ENCODE measurements around the gene GFOD1. TPM values are rescaled to one million over a fixed set of nuclear protein-coding genes. Genes with fewer than 3 reads are reported as not detected.
"Not testable (repeated sequence)": the region's sequence is repeated elsewhere in the genome, so short reads cannot be mapped to it uniquely, and the experiment has no call there.

Gene GFOD1
- total RNA-seq, 1 donor from 2014 or later = 2.8 TPM

DNA sequence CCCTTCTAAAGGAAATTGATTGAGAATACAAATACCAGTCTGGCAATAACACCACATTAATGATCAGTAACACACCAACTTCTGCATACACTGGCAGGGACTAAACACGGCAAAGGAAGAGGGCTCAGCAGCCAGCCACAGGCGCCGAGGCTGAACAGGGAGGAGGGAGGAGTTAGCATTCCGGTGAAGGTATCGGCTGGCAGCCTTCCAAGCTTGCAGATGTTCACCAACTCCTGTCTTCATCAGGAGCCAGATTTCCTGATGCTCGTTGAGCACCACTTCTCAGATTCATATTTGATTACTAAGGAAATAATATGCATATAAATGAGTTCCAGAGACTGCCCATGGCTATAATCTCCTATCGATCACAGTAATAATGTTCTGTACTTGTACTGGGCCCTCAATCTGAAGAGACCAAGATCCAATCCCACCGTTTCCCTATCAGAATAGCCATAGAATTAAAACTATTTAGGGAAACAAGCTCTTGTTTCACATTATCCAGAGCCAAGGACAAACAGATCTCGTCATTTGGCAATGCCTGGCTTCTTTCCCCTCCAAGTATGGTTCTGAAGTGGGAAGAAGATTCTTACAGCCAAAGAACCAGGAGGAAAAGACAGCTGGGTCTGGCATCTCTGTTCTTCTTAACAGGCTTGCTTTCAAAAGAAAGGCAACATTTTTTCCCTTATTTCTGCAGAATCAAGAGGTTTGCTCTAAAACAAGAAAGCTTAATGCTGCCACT lies 42.2 kb downstream of the GFOD1 start:
- no peak for DNase-seq (ENCODE audit: low read depth)

DNA sequence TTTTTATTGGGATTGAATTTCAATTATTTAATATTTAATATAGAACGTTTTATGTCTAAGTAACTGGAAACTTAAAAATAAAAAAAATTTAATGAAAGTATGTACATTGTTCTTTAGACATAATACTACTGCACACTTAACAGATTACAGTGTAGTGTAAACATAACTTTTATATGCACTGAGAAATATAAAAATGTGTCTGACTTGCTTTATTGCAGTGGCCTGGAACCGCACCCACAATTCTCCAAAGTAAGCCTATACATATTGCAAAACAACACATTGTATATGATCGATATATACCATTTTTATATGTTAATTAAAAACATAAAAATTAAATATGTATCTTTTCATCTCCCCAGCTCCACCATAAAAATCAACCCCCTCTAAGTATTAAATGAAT lies 42.8 kb downstream of the GFOD1 start:
- DNase-seq (ENCODE audit: low read depth) = no peak

DNA sequence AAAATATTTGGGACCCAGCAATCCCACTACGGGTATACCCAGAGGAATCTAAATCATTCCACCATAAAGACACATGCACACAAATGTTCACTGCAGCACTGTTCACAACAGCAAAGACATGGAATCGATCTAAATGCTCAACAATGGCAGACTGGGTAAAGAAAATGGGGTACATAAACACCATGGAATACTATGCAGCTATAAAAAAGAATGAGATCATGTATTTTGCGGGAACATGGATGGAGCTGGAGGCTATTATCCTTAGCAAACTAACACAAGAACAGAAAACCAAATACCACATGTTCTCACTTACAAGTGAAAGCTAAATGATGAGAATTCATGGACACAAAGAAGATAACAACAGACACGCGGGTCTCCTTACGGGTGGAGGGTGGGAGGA lies 43.4 kb downstream of the GFOD1 start:
- not testable (repeated sequence) for DNase-seq (ENCODE audit: low read depth)

GRCh38 chr6:13441778-13442177 lies 45.6 kb downstream of the GFOD1 start:
- no peak for DNase-seq (ENCODE audit: low read depth)

DNA sequence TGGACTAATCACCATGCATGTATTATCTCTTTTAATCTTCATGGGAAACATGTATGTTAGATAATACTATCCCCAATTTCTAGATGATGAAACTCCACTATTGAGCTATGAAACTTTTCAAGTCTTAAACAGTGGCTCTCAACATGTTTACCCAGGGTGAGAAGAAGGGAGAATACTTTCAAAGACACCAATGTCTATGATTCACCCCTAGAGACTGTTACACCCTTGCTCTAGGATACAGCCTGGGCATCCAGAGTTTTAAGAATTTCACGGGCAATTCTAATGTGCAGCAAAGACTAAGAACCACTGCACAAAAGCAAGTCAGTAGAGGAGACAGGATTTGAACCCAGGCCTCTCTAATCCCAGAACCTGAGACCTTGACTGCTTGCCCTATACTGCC lies 47.8 kb downstream of the GFOD1 start:
- DNase-seq (ENCODE audit: low read depth) = no peak

GRCh38 chr6:13438126-13438525 lies 49.3 kb downstream of the GFOD1 start:
- DNase-seq (ENCODE audit: low read depth) = no peak

DNA sequence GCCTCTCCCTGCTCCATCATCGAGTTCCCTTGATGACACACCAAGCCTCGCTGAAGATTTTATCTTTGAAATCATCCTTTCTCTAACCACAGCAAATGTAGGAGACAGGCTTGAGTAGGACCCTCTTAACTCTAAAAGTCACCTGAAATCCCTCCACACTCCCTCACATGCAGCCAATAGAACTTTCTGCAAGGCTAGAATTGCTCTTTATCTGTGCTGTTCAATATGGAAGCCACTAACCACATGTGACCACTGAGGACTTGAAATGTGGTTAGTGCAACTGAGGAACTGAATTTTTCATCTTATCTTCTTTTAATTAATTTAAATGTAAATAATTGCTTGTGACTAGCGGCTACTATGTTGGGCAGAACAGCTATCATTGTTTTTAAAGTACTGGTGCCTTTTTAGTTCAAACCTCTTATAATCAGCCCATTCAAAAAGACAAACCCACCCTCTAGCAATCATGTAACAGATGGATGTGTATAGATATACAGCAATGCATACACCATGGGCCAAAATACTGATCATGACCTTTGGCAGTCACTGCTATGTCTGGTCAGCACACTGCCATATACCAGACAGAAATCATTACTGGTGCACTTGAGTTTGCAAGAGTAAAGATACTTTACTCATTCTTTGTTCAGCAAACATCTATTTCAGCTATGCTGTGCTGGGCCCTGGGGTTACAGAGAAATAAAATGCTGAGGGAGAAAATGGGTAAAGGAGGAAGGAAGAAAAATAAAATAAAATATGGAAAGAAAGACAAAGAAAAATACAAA lies 50.0 kb downstream of the GFOD1 start:
- DNase-seq (ENCODE audit: low read depth) = no peak

- no peak for DNase-seq (ENCODE audit: low read depth)
These were observed 50.8 kb downstream of the GFOD1 start for GRCh38 chr6:13436399-13437217.

GRCh38 chr6:13435477-13436246 lies 51.7 kb downstream of the GFOD1 start:
- DNase-seq (ENCODE audit: low read depth) = no peak

GRCh38 chr6:13434777-13435176 lies 52.6 kb downstream of the GFOD1 start:
- DNase-seq (ENCODE audit: low read depth) = no peak

- not testable (repeated sequence) for DNase-seq (ENCODE audit: low read depth)
These were observed 53.1 kb downstream of the GFOD1 start for GRCh38 chr6:13434135-13434775.

DNA sequence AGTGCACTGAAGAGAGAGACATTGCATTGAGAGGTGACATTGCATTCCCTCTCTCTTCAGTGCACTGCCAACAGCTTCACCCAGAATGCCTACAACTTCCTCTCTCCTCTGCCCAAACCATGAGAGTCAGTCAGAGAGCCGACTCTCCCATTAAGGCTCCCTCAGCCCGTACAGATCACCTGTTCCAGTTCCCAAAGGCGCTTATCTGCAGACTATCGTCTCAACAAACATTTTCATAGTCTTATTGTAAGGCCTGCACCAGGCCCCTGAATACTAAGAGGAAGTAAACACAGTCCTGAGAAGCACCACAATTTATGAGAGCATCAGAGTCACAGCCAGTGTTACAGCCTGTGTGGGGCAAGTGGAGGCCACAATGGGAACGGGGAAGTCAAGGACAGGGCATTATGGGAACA lies 53.7 kb downstream of the GFOD1 start:
- DNase-seq (ENCODE audit: low read depth) = no peak

- DNase-seq (ENCODE audit: low read depth) = no peak
These were observed 54.7 kb downstream of the GFOD1 start for GRCh38 chr6:13432526-13433184.

DNA sequence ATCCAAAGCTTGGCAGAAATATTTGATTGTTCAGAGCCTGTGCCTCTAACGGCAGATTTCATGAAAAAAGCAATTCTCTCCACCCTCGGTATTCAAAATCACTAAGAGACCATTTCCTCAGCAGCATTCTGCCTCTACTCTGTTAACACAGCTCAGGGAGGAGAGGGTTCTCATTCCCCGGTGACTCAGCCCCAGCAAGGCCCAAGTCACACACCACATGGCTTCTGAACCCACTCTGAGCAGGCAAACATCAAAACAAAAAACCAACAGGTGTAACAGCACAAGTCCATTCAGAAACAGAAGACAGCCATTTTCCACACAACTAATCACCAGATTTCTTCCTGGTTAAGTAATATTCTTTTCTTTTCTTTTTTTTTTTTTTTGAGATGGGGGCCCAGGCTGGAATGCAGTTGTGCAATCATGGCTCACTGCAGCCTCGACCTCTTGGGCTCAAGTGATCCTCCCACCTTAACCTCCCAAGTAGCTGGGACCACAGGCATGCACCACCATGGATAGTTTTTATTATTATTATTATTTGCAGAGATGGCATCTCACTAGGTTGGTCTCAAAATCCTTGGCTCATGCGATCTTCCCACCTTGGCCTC lies 55.4 kb downstream of the GFOD1 start:
- peak; percentile 81 for DNase-seq (ENCODE audit: low read depth)

DNA sequence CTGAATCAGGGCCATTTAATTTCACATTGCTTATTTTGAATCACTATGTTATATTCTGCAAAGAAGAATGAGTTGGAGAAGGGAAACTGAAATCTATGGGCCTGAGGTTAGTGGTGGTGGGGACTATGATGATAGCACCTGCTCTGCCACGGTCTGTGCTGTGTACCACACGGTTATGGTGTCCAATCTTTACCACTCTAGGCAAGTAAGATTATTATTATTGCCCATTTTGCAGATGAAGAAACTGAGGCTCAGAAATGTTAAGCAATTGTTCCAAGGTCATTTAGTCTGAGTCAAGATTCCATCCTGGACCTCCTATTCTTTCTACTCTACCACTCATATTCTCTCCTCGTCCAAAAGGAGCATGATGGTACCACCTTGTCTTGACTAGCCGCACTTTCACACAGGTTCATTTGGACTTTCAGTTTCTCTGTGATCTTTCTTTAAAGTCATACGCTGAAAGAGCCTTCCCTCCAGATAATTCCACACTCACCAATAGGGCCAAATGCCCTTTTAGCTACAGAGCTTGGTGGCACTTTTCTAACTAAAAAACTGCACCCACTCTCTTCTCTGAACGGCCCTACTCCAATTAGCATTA lies 56.2 kb downstream of the GFOD1 start:
- DNase-seq (ENCODE audit: low read depth) = no peak

GRCh38 chr6:13429406-13429753 lies 58.0 kb downstream of the GFOD1 start:
- DNase-seq (ENCODE audit: low read depth) = no peak

DNA sequence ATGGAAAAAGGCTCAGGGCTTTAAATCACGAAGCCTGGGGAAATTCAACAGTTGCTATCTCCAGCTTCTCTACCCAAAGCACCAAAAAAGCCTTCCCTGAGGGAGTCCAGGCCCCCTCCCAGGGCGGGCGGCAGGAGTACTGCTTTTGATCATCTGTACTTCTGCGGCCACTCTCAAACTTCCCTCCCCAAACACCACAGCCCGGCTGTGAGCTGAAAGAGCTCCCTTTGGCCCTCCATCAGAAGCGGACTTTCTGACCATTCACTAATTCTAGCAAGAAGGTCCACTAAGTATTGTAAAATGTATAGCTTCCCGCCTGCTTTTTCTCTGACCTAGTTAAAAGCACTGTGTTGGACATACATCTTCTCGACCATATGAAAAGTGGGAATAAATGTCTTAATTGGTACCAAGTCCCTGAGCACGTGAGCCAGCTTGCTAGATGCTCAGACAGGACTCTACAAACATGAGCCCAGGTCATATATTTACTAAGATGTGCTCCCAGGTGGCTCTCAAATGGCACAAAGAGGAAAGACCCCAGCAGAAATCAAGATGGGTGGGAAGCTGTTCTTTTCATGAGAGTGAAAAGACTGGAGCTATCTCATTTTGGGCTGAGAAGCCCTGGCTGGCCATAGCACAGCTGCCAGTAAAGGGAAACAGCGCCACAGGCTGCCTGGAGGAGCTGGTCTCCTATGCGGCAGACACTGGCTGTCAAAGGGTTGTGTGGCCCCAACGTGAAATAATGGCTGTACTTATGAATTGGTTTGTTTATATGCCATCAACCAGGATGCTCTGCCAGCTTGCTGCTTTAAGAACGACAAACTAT lies 58.6 kb downstream of the GFOD1 start:
- no peak for DNase-seq (ENCODE audit: low read depth)

DNA sequence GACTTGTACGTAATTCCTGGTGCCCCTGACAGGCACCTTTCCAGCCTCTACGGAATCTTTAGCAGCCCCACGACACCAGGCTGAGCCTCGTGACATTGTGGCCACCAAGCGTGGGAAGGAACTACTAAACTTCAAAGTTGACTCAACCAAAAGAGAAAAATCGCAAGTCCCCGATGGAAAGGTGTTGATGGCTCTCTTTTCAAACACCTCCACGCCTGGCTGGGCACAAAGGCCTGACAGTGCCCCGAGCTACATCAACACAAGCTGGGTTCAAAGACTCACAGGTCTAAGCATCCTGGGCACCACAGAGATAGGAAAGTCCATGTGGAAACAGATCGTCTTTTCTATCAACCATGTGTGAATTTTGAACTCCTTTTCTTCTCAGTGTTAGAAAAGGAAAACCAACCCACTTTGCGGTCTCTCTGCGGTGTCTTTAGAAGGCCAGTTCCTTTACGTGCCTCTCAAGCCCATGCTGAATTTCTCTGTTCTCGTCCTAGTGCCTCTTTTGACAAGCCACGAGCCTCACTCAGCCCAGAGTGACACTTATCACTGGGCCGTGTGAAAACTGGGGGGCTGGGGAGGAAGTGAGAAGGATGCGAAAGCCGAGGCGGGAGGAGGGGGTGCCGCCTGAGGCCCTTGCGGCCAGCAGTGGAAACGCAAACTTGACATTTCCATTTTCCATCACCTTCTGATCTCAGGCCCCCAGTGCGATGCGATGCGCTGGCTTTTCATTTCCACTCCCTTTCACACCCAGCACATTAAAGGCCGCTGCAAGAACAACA lies 59.4 kb downstream of the GFOD1 start:
- DNase-seq (ENCODE audit: low read depth) = no peak
